H1 (cell line): ENCODE data around the gene SYTL1. TPM values are rescaled to one million over a fixed set of nuclear protein-coding genes. Genes with fewer than 3 reads are reported as not detected.

Source experiments
- CTCF ChIA-PET: fragments of 300-600 bp; sonication (Branson Sonifier 250); formaldehyde crosslinking; loops from one replicate; lab custom pipeline; 2021; ENCODE audit not compliant: partially characterized antibody; lab: Charles Lee
- POLR2A ChIA-PET: fragments of 300-600 bp; sonication (Branson Sonifier 250); formaldehyde crosslinking; loops from one replicate; lab custom pipeline; 2021; ENCODE audit warnings: inconsistent platforms; ENCODE audit not compliant: partially characterized antibody; lab: Charles Lee
- DNase-seq, 2 experiments: peaks; one replicate each; pipeline versions ENCODE4 v3.0.0 to v3.0.0-alpha.2; 2010 to 2022; ENCODE audit warnings: low spot score in 2 of 2, low read depth in 1 of 2, mixed read lengths in 1 of 2
- FAIRE-seq: peaks from 2 replicates; lab custom pipeline; 2011; peaks lifted over from hg19 to GRCh38; lab: Jason Lieb, UNC
- H2AFZ ChIP-seq: 2 replicates; pipeline ENCODE4 v1.8.1; 2012; ENCODE audit warnings: low read length, inconsistent platforms
- H2AK5ac ChIP-seq: 2 replicates; pipeline ENCODE4 v1.6.1; 2013; ENCODE audit warnings: low read depth, low read length
- H2BK120ac ChIP-seq: replicated peaks from 2 replicates; pipeline ENCODE3; 2013; ENCODE audit warnings: low read depth, low read length, inconsistent platforms
- H2BK12ac ChIP-seq: 2 replicates; pipeline ENCODE4 v1.6.1; 2013; ENCODE audit warnings: low read depth, low read length
- H2BK15ac ChIP-seq: 2 replicates; pipeline ENCODE4 v1.6.1; 2013; ENCODE audit warnings: low read length
- H2BK20ac ChIP-seq: 2 replicates; pipeline ENCODE4 v1.6.1; 2013; ENCODE audit warnings: low read length
- H2BK5ac ChIP-seq: 2 replicates; pipeline ENCODE4 v1.6.1; 2013; ENCODE audit warnings: low read depth, low read length
- H3K14ac ChIP-seq: 2 replicates; pipeline ENCODE4 v1.6.1; 2013; ENCODE audit warnings: inconsistent platforms; ENCODE audit not compliant: insufficient read length
- H3K18ac ChIP-seq: 2 replicates; pipeline ENCODE4 v1.6.1; 2013; ENCODE audit warnings: low read length; ENCODE audit errors: extremely low read depth
- H3K23ac ChIP-seq: 2 replicates; pipeline ENCODE4 v1.6.1; 2013; ENCODE audit warnings: inconsistent platforms; ENCODE audit not compliant: insufficient read length
- H3K23me2 ChIP-seq: 2 replicates; pipeline ENCODE4 v1.6.1; 2013; ENCODE audit warnings: low read depth, low read length
- H3K27ac ChIP-seq: 2 replicates; pipeline ENCODE4 v1.6.1; 2011; ENCODE audit warnings: low read depth, low read length, inconsistent platforms
- H3K27me3 ChIP-seq, 4 experiments: replicated peaks in 1 of 4; 1 replicate in 1 of 4; 2 replicates in 3 of 4; pipeline versions ENCODE4 v1.6.1 to v1.8.1; 2011 to 2013; ENCODE audit warnings: low read length in 3 of 4, mild to moderate bottlenecking in 3 of 4, inconsistent platforms in 2 of 4, mixed read lengths in 2 of 4, moderate library complexity in 1 of 4; ENCODE audit not compliant: control insufficient read depth in 3 of 4, insufficient read depth in 3 of 4; ENCODE audit errors: extremely low read depth in 1 of 4
- H3K36me3 ChIP-seq, 4 experiments: 2 replicates each; pipeline versions ENCODE4 v1.6.1 to v1.8.1; 2011 to 2013; ENCODE audit warnings: mild to moderate bottlenecking in 4 of 4, low read length in 3 of 4, moderate library complexity in 2 of 4, control low read depth in 1 of 4, inconsistent platforms in 1 of 4; ENCODE audit not compliant: insufficient read depth in 4 of 4, control insufficient read depth in 2 of 4
- H3K4ac ChIP-seq: replicated peaks from 2 replicates; pipeline ENCODE3; 2013; ENCODE audit warnings: low read length, low read depth, mixed read lengths, inconsistent platforms; ENCODE audit not compliant: insufficient read length
- H3K4me1 ChIP-seq, 4 experiments: replicated peaks in 1 of 4; 1 replicate in 1 of 4; 2 replicates in 3 of 4; pipeline versions ENCODE4 v1.6.1 to v1.8.1; 2011 to 2013; ENCODE audit warnings: low read length in 3 of 4, inconsistent platforms in 2 of 4, mixed read lengths in 1 of 4; ENCODE audit not compliant: insufficient read depth in 4 of 4, control insufficient read depth in 3 of 4
- H3K4me2 ChIP-seq, 2 experiments: 2 replicates each; pipeline versions ENCODE4 v1.6.1 to v1.8.1; 2011 to 2013; ENCODE audit warnings: low read depth in 2 of 2, low read length in 2 of 2, control low read depth in 1 of 2, inconsistent platforms in 1 of 2, mild to moderate bottlenecking in 1 of 2; ENCODE audit not compliant: insufficient read depth in 1 of 2
- H3K4me3 ChIP-seq, 4 experiments: fragments of 200-600, 300-600 bp in 1 of 4; sonication (generic), shearing (Covaris generic), sonication (Bioruptor Twin) in 1 of 4; 2 replicates each; pipeline versions ENCODE4 v1.5.1 to v1.8.1; 2011 to 2016; ENCODE audit warnings: low read length in 4 of 4, low read depth in 3 of 4, control low read depth in 2 of 4, inconsistent platforms in 2 of 4, mild to moderate bottlenecking in 2 of 4, mixed read lengths in 1 of 4, moderate library complexity in 1 of 4; ENCODE audit not compliant: insufficient read depth in 2 of 4; ENCODE audit errors: extremely low read depth in 1 of 4
- H3K56ac ChIP-seq: replicated peaks from 2 replicates; pipeline ENCODE3; 2013; ENCODE audit warnings: low read depth, mild to moderate bottlenecking, mixed read lengths, low read length, inconsistent platforms; ENCODE audit not compliant: insufficient read length
- H3K79me1 ChIP-seq: 2 replicates; pipeline ENCODE4 v1.6.1; 2013; ENCODE audit warnings: low read depth, low read length, control low read depth
- H3K79me2 ChIP-seq, 2 experiments: 2 replicates each; pipeline versions ENCODE4 v1.6.1 to v1.8.1; 2012 to 2013; ENCODE audit warnings: low read length in 2 of 2, mild to moderate bottlenecking in 2 of 2, inconsistent platforms in 1 of 2; ENCODE audit not compliant: insufficient read depth in 2 of 2, control insufficient read depth in 1 of 2
- H3K9ac ChIP-seq, 4 experiments: replicated peaks in 1 of 4; 1 replicate in 1 of 4; 2 replicates in 3 of 4; pipeline versions ENCODE4 v1.6.1 to v1.8.1; 2011 to 2013; ENCODE audit warnings: low read depth in 3 of 4, low read length in 3 of 4, control low read depth in 2 of 4, mild to moderate bottlenecking in 2 of 4, moderate library complexity in 2 of 4, inconsistent platforms in 1 of 4; ENCODE audit errors: extremely low read depth in 1 of 4
- H3K9me3 ChIP-seq, 2 experiments: 2 replicates each; pipeline versions ENCODE4 v1.6.1 to v1.8.1; 2012 to 2013; ENCODE audit warnings: mild to moderate bottlenecking in 2 of 2, moderate library complexity in 2 of 2, control low read depth in 1 of 2, inconsistent platforms in 1 of 2, low read depth in 1 of 2, low read length in 1 of 2, mixed read lengths in 1 of 2; ENCODE audit not compliant: insufficient read depth in 2 of 2
- H4K20me1 ChIP-seq, 2 experiments: replicated peaks in 1 of 2; 2 replicates each; pipeline versions ENCODE3 to v1.8.1; 2011 to 2013; ENCODE audit warnings: inconsistent platforms in 2 of 2, low read length in 2 of 2, mild to moderate bottlenecking in 1 of 2; ENCODE audit not compliant: insufficient read depth in 2 of 2, control insufficient read depth in 1 of 2
- H4K5ac ChIP-seq: 2 replicates; pipeline ENCODE4 v1.6.1; 2013; ENCODE audit warnings: low read length, low read depth, mixed read lengths, inconsistent platforms; ENCODE audit not compliant: insufficient read length
- H4K8ac ChIP-seq: 2 replicates; pipeline ENCODE4 v1.8.0; 2013; ENCODE audit warnings: mild to moderate bottlenecking, moderate library complexity, low read length, inconsistent platforms; ENCODE audit not compliant: insufficient read depth; ENCODE audit errors: extremely low read depth
- H4K91ac ChIP-seq: replicated peaks from 2 replicates; pipeline ENCODE3; 2013; ENCODE audit warnings: low read length, mixed read lengths, inconsistent platforms; ENCODE audit not compliant: insufficient read length
- CREB1 ChIP-seq: IDR thresholded peaks from 2 replicates; pipeline ENCODE4 v1.6.1; 2012; ENCODE audit warnings: inconsistent platforms
- JUND ChIP-seq: IDR thresholded peaks from 2 replicates; pipeline ENCODE4 v1.6.1; 2011; ENCODE audit warnings: mild to moderate bottlenecking, improper control_type of control experiment, low read length
- KDM4A ChIP-seq: IDR thresholded peaks from one replicate; pipeline ENCODE4 v1.7.1; 2012; ENCODE audit warnings: low read depth, mild to moderate bottlenecking, moderate library complexity, low read length, inconsistent platforms; ENCODE audit not compliant: severe bottlenecking
- KDM5A ChIP-seq: fragments of 200-600 bp; IDR thresholded peaks from 2 replicates; pipeline ENCODE4 v1.7.1; 2012; ENCODE audit warnings: mild to moderate bottlenecking, low read length, inconsistent platforms, mixed read lengths
- POU5F1 ChIP-seq: IDR thresholded peaks from 2 replicates; pipeline ENCODE4 v1.6.1; 2011; ENCODE audit warnings: low read depth, mild to moderate bottlenecking, low read length, moderate library complexity
- RFX5 ChIP-seq: IDR thresholded peaks from 2 replicates; pipeline ENCODE4 v1.6.1; 2011; ENCODE audit warnings: low read depth, low read length, improper control_type of control experiment, borderline replicate concordance
- SP1 ChIP-seq: IDR thresholded peaks from 2 replicates; pipeline ENCODE4 v1.6.1; 2011; ENCODE audit warnings: low read depth, low read length
- TAF1 ChIP-seq: IDR thresholded peaks from 2 replicates; pipeline ENCODE4 v1.6.1; 2011; ENCODE audit warnings: mild to moderate bottlenecking, low read depth, low read length
- TBP ChIP-seq: IDR thresholded peaks from 2 replicates; pipeline ENCODE4 v1.6.1; 2011; ENCODE audit warnings: low read depth, low read length, improper control_type of control experiment
- WGBS, 2 experiments: shearing (Covaris generic) in 1 of 2; methylation state at CpG; one replicate each; pipeline versions ENCODE4 v1.1.6 to v1.1.7; 2013 to 2015; ENCODE audit warnings: low lambda C conversion rate in 2 of 2, mixed read lengths in 2 of 2, inconsistent platforms in 1 of 2, low coverage in 1 of 2, missing lambda C conversion rate in 1 of 2; ENCODE audit not compliant: insufficient replicate concordance in 2 of 2, insufficient coverage in 1 of 2, insufficient read length in 1 of 2; ENCODE audit errors: extremely low coverage in 1 of 2, missing lambda C conversion rate in 1 of 2; 5-methylcytosine and 5-hydroxymethylcytosine counted together
- polyA plus RNA-seq, 7 experiments: library from polyadenylated mRNA; depleted of rRNA in 3 of 7; stranded (reverse) in 5 of 7; unstranded in 2 of 7; fragments of >200 nt in 5 of 7; fragments of 200-250 nt in 2 of 7; gene quantifications; 1 replicate in 5 of 7; 2 replicates in 1 of 7; 4 replicates in 1 of 7; pipeline versions ENCODE4 v1.2.1 to v1.2.3, GENCODE V29; 2011 to 2013; ENCODE audit warnings: missing spikeins in 2 of 7, mixed read lengths in 2 of 7
- total RNA-seq: library from RNA; stranded (reverse); fragmentation: NEBNext Ultra II Directional; extraction: Animal tissue kit (Norgen Biotek cat#: 25700); gene quantifications from 2 replicates; pipeline ENCODE4 v1.2.1, GENCODE V29; 2021
- TF ChIP-seq, protein P1 (sequence below): IDR thresholded peaks from 2 replicates; pipeline ENCODE4 v1.6.1; 2012; ENCODE audit warnings: inconsistent platforms
- TF ChIP-seq, protein P2 (sequence below): IDR thresholded peaks from 2 replicates; pipeline ENCODE4 v1.6.1; 2012; ENCODE audit warnings: inconsistent platforms

SYTL1 gene
- total and polyA plus RNA-seq, 2 of the 8 experiments (the other 6 are each of a cell fraction or from before 2014, with no cell fraction given), result 6.4 to 19.5 TPM

DNA sequence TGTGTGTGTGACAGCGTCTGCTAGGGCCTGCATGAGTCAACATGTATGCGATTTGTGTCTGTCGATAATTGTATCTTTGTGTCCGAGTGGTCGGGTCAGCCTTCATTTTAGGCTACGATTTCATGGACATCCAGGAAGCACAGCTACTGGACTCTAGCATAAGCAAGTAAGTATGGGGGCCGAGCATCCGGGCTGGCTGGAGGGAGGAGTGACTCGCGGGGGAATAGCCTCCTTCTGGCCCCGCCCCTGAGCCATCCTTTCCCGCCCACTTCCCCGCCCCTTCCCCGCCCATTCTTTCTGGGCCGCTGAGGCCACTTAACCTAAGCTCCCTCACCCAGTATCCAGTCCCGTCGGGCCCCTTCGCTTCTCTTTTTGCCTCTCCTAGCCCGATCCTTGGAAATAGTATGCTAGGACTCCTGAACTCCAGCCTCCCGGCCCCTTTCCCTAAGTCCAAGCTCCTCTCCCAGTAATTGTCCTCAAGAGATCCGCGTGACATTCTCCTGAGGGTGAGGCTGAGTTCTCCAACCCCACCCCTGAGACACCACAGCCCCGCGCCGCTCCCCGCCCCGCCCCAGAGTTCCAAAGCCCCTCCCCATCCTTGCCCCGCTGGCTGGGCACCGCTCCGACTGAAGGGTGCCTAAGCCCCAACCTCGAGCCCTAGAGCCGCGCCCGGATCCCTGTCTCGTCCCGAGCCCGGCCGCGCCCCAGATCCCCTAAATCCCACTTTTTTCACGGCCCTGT is 23.7 kb downstream of the SYTL1 start:
- H2BK5ac ChIP-seq, result no peak overlapping the region
- CTCF ChIA-PET, result interaction anchor here (0.7 to 28.8 kb wide), 18 partner anchors 9 to 241 kb away, joined by 3 to 625 read pairs (median 8); partner anchors contain the start of genes CD164L2, FCN3, GPR3 and SYTL1
- peak overlapping the region; percentile 85 to 97 for H3K4me2 ChIP-seq
- H3K14ac ChIP-seq, result no peak overlapping the region
- H3K23ac ChIP-seq, result no peak overlapping the region
- H2BK12ac ChIP-seq, result peak overlapping the region; percentile 33; the same call in 1 of the 2 replicates
- H2BK20ac ChIP-seq, result no peak overlapping the region
- no peaks in the 10 kb centered on the region for H3K79me2 ChIP-seq
- POLR2A ChIA-PET, result interaction anchor here (0.6 to 10.3 kb wide), 16 partner anchors 12 to 334 kb away, joined by 3 to 101 read pairs (median 4); partner anchors contain the start of gene CD164L2
- H2BK15ac ChIP-seq, result peak overlapping the region; percentile 14; the same call in 1 of the 2 replicates
- no peaks in the 10 kb centered on the region for H3K36me3 ChIP-seq
- peak overlapping the region; percentile 62 to 71 (median 64) for H3K4me3 ChIP-seq
- peaks cover 0 to 2% of the 10 kb centered on the region in 2 experiments for H4K20me1 ChIP-seq
- H3K79me1 ChIP-seq, result no peaks in the 10 kb centered on the region
- no peak overlapping the region for H3K4ac ChIP-seq
- no peak overlapping the region; the same call in 1 of the 2 replicates for H4K8ac ChIP-seq
- 13% methylated on average over 25 of the region's 40 CpGs; no CpG with 5 or more reads in 1 of the 2 experiments for WGBS, 2 experiments
- H3K27ac ChIP-seq, result no peak overlapping the region
- FAIRE-seq, result no peak
- peak overlapping the region; percentile 22 for H4K91ac ChIP-seq
- H3K9me3 ChIP-seq, result no peaks in the 10 kb centered on the region
- H3K27me3 ChIP-seq, result peaks cover 5 to 15% (median 11%) of the 10 kb centered on the region in 4 experiments; a peak in 6 of 7 replicates
- DNase-seq, result peak in 1 of 2 experiments; percentile 86
- no peak overlapping the region; the same call in 1 of the 2 replicates for H2AFZ ChIP-seq
- no peak overlapping the region for H2BK120ac ChIP-seq
- H3K9ac ChIP-seq, result peak overlapping the region in 1 of 4 experiments; percentile 24; a peak in 1 of 7 replicates
- H4K5ac ChIP-seq, result peak overlapping the region; percentile 41
- no peak overlapping the region for H3K18ac ChIP-seq
- H3K23me2 ChIP-seq, result peaks cover 7% of the 10 kb centered on the region; the same call in 1 of the 2 replicates
- peaks cover 6 to 20% (median 8%) of the 10 kb centered on the region in 4 experiments for H3K4me1 ChIP-seq
- H3K56ac ChIP-seq, result no peak overlapping the region
- no peak overlapping the region for H2AK5ac ChIP-seq
- TF ChIP-seq RFX5 (no peak), KDM4A (no peak), KDM5A (no peak), TAF1 (peak; percentile 71), CREB1 (peak; percentile 14; the same call in 1 of the 2 replicates), POU5F1 (no peak), TBP (peak; percentile 62), JUND (no peak), SP1 (peak; percentile 85; the same call in 1 of the 2 replicates)
- TF ChIP-seq, protein P1, sequence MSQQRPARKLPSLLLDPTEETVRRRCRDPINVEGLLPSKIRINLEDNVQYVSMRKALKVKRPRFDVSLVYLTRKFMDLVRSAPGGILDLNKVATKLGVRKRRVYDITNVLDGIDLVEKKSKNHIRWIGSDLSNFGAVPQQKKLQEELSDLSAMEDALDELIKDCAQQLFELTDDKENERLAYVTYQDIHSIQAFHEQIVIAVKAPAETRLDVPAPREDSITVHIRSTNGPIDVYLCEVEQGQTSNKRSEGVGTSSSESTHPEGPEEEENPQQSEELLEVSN, result no peak
- TF ChIP-seq, protein P2, sequence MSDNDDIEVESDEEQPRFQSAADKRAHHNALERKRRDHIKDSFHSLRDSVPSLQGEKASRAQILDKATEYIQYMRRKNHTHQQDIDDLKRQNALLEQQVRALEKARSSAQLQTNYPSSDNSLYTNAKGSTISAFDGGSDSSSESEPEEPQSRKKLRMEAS, result no peak
